A549 (cell line): ENCODE results near the gene C6orf132. TPM values are rescaled to one million over a fixed set of nuclear protein-coding genes. Genes with fewer than 3 reads are reported as not detected.

Experiments
- ATAC-seq, 2 experiments: fragments of 200-7000 bp in 1 of 2; fragments of >200 bp in 1 of 2; cut with Nextera tagmentation in 1 of 2; cut with Tn5 transposase in 1 of 2; 3 replicates each; pipeline versions ENCODE4 v1.8.0 to v1.9.1; 2018 to 2020; ENCODE audit warnings: mild to moderate bottlenecking in 1 of 2, moderate library complexity in 1 of 2
- CTCF ChIA-PET: fragments of 300-600 bp; sonication (Branson Sonifier 250); formaldehyde crosslinking; extraction: SDS; loops from one replicate; lab custom pipeline; 2021; ENCODE audit warnings: antibody characterized with exemption, inconsistent platforms; lab: Yijun Ruan, JAX
- POLR2A ChIA-PET: fragments of 350-600 bp; formaldehyde crosslinking; extraction: SDS; loops from one replicate; lab custom pipeline; 2021; ENCODE audit warnings: antibody characterized with exemption, inconsistent platforms; lab: Yijun Ruan, JAX
- DNase-seq, 2 experiments: peaks; one replicate each; pipeline versions ENCODE4 v3.0.0 to v3.0.0-alpha.2; 2011 to 2016; ENCODE audit warnings: low read depth in 1 of 2, low spot score in 1 of 2
- FAIRE-seq: peaks from 2 replicates; lab custom pipeline; 2011; peaks lifted over from hg19 to GRCh38; lab: Jason Lieb, UNC
- H3K27ac ChIP-seq, 2 experiments: fragments of >200 bp; sonication (Bioruptor Twin); formaldehyde crosslinking; 3 replicates each; pipeline ENCODE4 v1.5.1; 2016 to 2017
- H3K4me1 ChIP-seq: fragments of >200 bp; sonication (Bioruptor Twin); formaldehyde crosslinking; 3 replicates; pipeline ENCODE4 v1.6.1; 2016
- H3K4me2 ChIP-seq: fragments of >200 bp; sonication (Bioruptor Twin); formaldehyde crosslinking; 3 replicates; pipeline ENCODE4 v1.6.1; 2016
- H3K4me3 ChIP-seq: fragments of >200 bp; sonication (Bioruptor Twin); formaldehyde crosslinking; 3 replicates; pipeline ENCODE4 v1.5.1; 2016
- H3K9me3 ChIP-seq: fragments of >200 bp; sonication (Bioruptor Twin); formaldehyde crosslinking; 3 replicates; pipeline ENCODE4 v1.6.1; 2016
- CHD2 ChIP-seq: fragments of 150-350 bp; IDR thresholded peaks from 2 replicates; pipeline ENCODE4 v1.6.1; 2014; ENCODE audit warnings: low read length; ENCODE audit not compliant: partially characterized antibody
- E2F6 ChIP-seq: IDR thresholded peaks from 2 replicates; pipeline ENCODE4 v1.6.1; 2012; ENCODE audit warnings: low read depth, borderline replicate concordance
- EP300 ChIP-seq, 2 experiments: fragments of >200 bp; sonication (Bioruptor Twin); formaldehyde crosslinking; IDR thresholded peaks; 2 replicates in 1 of 2; 3 replicates in 1 of 2; pipeline ENCODE4 v1.6.1; 2016 to 2017
- ESRRA ChIP-seq: fragments of 150-350 bp; IDR thresholded peaks from 2 replicates; pipeline ENCODE4 v1.6.1; 2014; ENCODE audit warnings: mild to moderate bottlenecking, low read length, borderline replicate concordance
- FOSL2 ChIP-seq, 2 experiments: fragments of 450-650 bp in 1 of 2; fragments of >200 bp in 1 of 2; sonication (Bioruptor Twin) in 1 of 2; formaldehyde crosslinking; IDR thresholded peaks; 2 replicates each; pipeline versions ENCODE4 v1.5.0 to v1.6.1; 2016 to 2020; ENCODE audit warnings: mild to moderate bottlenecking in 1 of 2, moderate library complexity in 1 of 2
- FOXS1 ChIP-seq: fragments of 250-450 bp; sonication (Bioruptor Pico); IDR thresholded peaks from 2 replicates; pipeline ENCODE4 v1.5.0; 2020; ENCODE audit warnings: mild to moderate bottlenecking, moderate library complexity
- HOXB13 ChIP-seq: fragments of 250-450 bp; sonication (Bioruptor Pico); IDR thresholded peaks from 2 replicates; pipeline ENCODE4 v1.5.0; 2020; ENCODE audit warnings: low read depth, mild to moderate bottlenecking, moderate library complexity
- HOXB5 ChIP-seq: fragments of 250-450 bp; sonication (Bioruptor Pico); IDR thresholded peaks from 2 replicates; pipeline ENCODE4 v1.5.0; 2020; ENCODE audit warnings: mild to moderate bottlenecking, moderate library complexity
- KDM1A ChIP-seq: fragments of 200-600 bp; sonication (generic); IDR thresholded peaks from 2 replicates; pipeline ENCODE4 v1.6.1; 2016; ENCODE audit warnings: low read depth, mild to moderate bottlenecking
- MAFK ChIP-seq: fragments of 450-650 bp; IDR thresholded peaks from 2 replicates; pipeline ENCODE4 v1.6.1; 2014; ENCODE audit not compliant: partially characterized antibody
- MYC ChIP-seq: IDR thresholded peaks from 2 replicates; pipeline ENCODE4 v1.6.1; 2012; ENCODE audit warnings: mild to moderate bottlenecking, inconsistent platforms, low read length, improper control_type of control experiment, borderline replicate concordance
- NFE2L2 ChIP-seq: fragments of 150-350 bp; conservative IDR thresholded peaks from 2 replicates; pipeline ENCODE4 v1.6.1; 2014; ENCODE audit warnings: low read length
- NPAS2 ChIP-seq: fragments of 250-450 bp; sonication (Bioruptor Pico); IDR thresholded peaks from 2 replicates; pipeline ENCODE4 v1.8.0; 2022; ENCODE audit warnings: mild to moderate bottlenecking, moderate library complexity, borderline replicate concordance
- PHF8 ChIP-seq: fragments of 200-600 bp; sonication (generic); IDR thresholded peaks from 2 replicates; pipeline ENCODE4 v1.6.1; 2016; ENCODE audit warnings: low read depth, mild to moderate bottlenecking, antibody characterized with exemption, moderate library complexity, borderline replicate concordance
- REST ChIP-seq: fragments of 200-600 bp; sonication (generic); IDR thresholded peaks from 2 replicates; pipeline ENCODE4 v1.6.1; 2016; ENCODE audit warnings: antibody characterized with exemption, mild to moderate bottlenecking, moderate library complexity
- RFX5 ChIP-seq: fragments of 450-650 bp; IDR thresholded peaks from 2 replicates; pipeline ENCODE4 v1.7.1; 2014; ENCODE audit warnings: antibody characterized with exemption, mild to moderate bottlenecking, moderate library complexity
- RNF2 ChIP-seq: fragments of 200-600 bp; sonication (generic); IDR thresholded peaks from 2 replicates; pipeline ENCODE4 v1.6.1; 2016; ENCODE audit warnings: low read depth, mild to moderate bottlenecking, antibody characterized with exemption, moderate library complexity, borderline replicate concordance
- TFCP2L1 ChIP-seq: fragments of 250-450 bp; sonication (Bioruptor Pico); IDR thresholded peaks from 2 replicates; pipeline ENCODE4 v1.5.0; 2021; ENCODE audit warnings: mild to moderate bottlenecking
- TP53 ChIP-seq: fragments of 250-450 bp; sonication (Bioruptor Pico); IDR thresholded peaks from 2 replicates; pipeline ENCODE4 v1.5.0; 2021; ENCODE audit warnings: mild to moderate bottlenecking, moderate library complexity
- WGBS: methylation state at CpG from one replicate; pipeline ENCODE4 v1.1.6; 2017; ENCODE audit errors: missing lambda C conversion rate; 5-methylcytosine and 5-hydroxymethylcytosine counted together
- polyA plus RNA-seq, 4 experiments: library from polyadenylated mRNA; depleted of rRNA in 3 of 4; stranded (reverse); fragments of >200 nt; fragmentation: RNase III in 1 of 4; extraction: RNeasy Plus Mini Kit Qiagen cat#74134 plus additional on column Dnase treatment in 1 of 4; gene quantifications; 2 replicates in 3 of 4; 3 replicates in 1 of 4; pipeline ENCODE4 v1.2.3, GENCODE V29; 2011 to 2017
- TF ChIP-seq, protein P1 (sequence below): fragments of 150-350 bp; IDR thresholded peaks from 2 replicates; pipeline ENCODE4 v1.6.1; 2014; ENCODE audit warnings: low read depth, mild to moderate bottlenecking, low read length

Gene C6orf132
- polyA plus RNA-seq, 2 of the 4 experiments (the other 2 are of a cell fraction): 0.44 to 1.1 TPM

DNA sequence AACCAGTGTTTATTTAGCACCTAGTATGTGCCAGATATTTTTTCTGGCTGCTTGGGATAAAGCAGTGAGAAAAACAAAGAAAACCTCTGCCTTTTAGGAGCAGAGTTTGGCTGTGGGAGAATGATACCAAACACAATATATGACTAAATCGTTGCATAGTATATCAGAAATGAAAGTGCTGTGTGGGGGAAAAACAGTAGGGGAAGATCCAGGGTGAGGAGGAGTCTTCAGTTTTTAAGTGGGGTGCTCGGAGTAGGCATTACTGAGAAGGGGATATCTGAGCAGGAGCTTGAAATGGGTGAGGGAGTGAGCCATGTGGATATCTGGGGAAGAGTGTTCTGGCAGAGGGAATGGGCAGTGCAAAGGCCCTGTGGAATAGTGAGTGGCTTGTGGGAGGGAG lies 69.1 kb downstream of the C6orf132 start:
- TF ChIP-seq TFCP2L1 (CRISPR knock-in tag): no peak
- 87% methylated on average over 2 of the region's 2 CpGs for WGBS
- no peak overlapping the region for H3K27ac ChIP-seq
- DNase-seq (no peak), ATAC-seq (no peak), FAIRE-seq (no peak)
- POLR2A ChIA-PET: no interaction called here
- H3K4me2 ChIP-seq: no peak overlapping the region
- CTCF ChIA-PET: interaction anchor here (0.9 to 18.0 kb wide), 7 partner anchors 8 to 474 kb away, joined by 3 to 172 read pairs (median 3); partner anchors contain the start of genes GUCA1A and MRPS10
- H3K9me3 ChIP-seq: no peaks in the 10 kb centered on the region
- no peak overlapping the region for H3K4me3 ChIP-seq
- H3K4me1 ChIP-seq: no peaks in the 10 kb centered on the region

GRCh38 chr6:42071881-42072583 lies 70.4 kb downstream of the C6orf132 start:
- Histone ChIP-seq H3K4me2 (no peak overlapping the region), H3K9me3 (no peaks in the 10 kb centered on the region), H3K27ac (no peak overlapping the region), H3K4me1 (no peaks in the 10 kb centered on the region), H3K4me3 (no peak overlapping the region)
- 75% methylated on average over 6 of the region's 6 CpGs for WGBS
- ATAC-seq: no peak
- no peak for DNase-seq
- TF ChIP-seq FOXS1 (CRISPR knock-in tag) (no peak), PHF8 (no peak), MAFK (peak; percentile 26), E2F6 (no peak), RFX5 (no peak), ESRRA (no peak), CHD2 (no peak)
- no peak for FAIRE-seq
- ChIA-PET POLR2A (interaction anchor here (0.6 kb wide), 1 partner anchor 46 kb away, joined by 8 read pairs; no protein-coding TSS in a partner anchor), CTCF (interaction anchor here (1.6 to 18.0 kb wide), 3 partner anchors 9 to 144 kb away, joined by 3 to 172 read pairs (median 62); partner anchors contain the start of genes GUCA1A and MRPS10)

GRCh38 chr6:42068872-42069522 lies 73.4 kb downstream of the C6orf132 start:
- peak in 1 of 2 experiments; percentile 38; a peak in 2 of 6 replicates for ATAC-seq
- CTCF ChIA-PET: interaction anchor here (0.6 to 1.0 kb wide), 2 partner anchors 10 to 96 kb away, joined by 3 read pairs; no protein-coding TSS in a partner anchor
- POLR2A ChIA-PET: no interaction called here

More at GRCh38 chr6:42068872-42069522, 73.4 kb downstream of the C6orf132 start:
- DNase-seq (no peak), FAIRE-seq (no peak)
- Histone ChIP-seq H3K4me3 (no peak overlapping the region), H3K27ac (no peak overlapping the region), H3K4me1 (no peaks in the 10 kb centered on the region), H3K4me2 (no peak overlapping the region), H3K9me3 (no peaks in the 10 kb centered on the region)
- no peak for TF ChIP-seq HOXB13 (CRISPR knock-in tag)
- no peak for TF ChIP-seq FOSL2 (IDR thresholded peaks at IDR 0.05)
- TF ChIP-seq FOSL2 (CRISPR knock-in tag; IDR thresholded peaks at IDR 0.05): no peak
- no peak for TF ChIP-seq TP53 (CRISPR knock-in tag)
- TF ChIP-seq, protein P1, sequence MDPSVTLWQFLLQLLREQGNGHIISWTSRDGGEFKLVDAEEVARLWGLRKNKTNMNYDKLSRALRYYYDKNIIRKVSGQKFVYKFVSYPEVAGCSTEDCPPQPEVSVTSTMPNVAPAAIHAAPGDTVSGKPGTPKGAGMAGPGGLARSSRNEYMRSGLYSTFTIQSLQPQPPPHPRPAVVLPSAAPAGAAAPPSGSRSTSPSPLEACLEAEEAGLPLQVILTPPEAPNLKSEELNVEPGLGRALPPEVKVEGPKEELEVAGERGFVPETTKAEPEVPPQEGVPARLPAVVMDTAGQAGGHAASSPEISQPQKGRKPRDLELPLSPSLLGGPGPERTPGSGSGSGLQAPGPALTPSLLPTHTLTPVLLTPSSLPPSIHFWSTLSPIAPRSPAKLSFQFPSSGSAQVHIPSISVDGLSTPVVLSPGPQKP: no peak
- TF ChIP-seq HOXB5 (CRISPR knock-in tag): no peak
- TF ChIP-seq NFE2L2: no peak
- TF ChIP-seq MYC: no peak
- TF ChIP-seq KDM1A: no peak
- TF ChIP-seq REST: no peak
- no peak for TF ChIP-seq EP300 (IDR thresholded peaks at IDR 0.05)
- no peak for TF ChIP-seq RNF2
- TF ChIP-seq NPAS2 (CRISPR knock-in tag): no peak
- 91% methylated on average over 5 of the region's 5 CpGs for WGBS
